NCI-H345 treated with DMSO at 0.1 percent for 48 hours (cell line): Measurements from ENCODE around the gene MACF1.
A peak's percentile ranks its signal among the peaks of the same experiment; 100 is the strongest.

ENCODE experiments used
- DNase-seq: peaks from one replicate; lab custom pipeline; 2025; ENCODE audit not compliant: unreplicated experiment; lab: John Stamatoyannopoulos, UW

Gene MACF1

DNA sequence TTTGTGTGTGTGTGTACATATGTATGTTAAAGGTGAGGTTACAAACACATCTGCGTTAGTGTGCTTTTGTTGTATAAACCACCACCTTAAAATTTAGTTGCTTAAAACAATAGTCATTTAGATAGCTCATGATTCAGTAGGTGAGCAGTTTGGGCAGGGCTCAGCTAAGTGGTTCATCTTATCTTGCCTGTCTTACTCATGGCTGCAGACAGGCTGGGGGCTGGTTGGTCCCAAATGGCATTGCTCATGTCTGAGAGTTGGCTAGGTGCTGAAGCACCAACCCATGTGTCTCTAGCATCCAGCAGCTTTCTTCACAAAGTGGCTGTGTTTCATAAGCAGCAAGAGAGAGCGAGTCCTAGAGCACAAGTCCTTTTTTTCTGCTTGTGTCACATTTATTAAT is 91.4 kb downstream of the MACF1 start:
- DNase-seq: no peak

DNA sequence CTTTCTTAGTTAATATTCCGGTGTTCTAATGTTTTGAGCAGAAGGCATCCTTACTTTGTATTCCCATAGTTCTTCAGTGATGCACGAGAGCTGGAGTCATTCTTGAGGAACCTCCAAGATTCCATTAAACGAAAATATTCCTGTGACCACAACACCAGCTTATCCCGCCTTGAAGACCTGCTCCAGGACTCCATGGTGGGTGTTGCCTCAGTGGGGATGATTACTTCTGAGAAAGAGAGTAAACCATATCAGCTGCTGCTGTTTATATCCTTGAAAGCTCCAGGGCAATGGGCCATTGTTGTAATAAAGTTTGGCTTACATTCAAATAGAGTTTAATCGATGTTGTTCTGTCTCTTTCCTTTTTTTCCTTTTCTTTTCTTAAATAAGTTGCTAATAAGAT is 93.1 kb downstream of the MACF1 start:
- no peak for DNase-seq

DNA sequence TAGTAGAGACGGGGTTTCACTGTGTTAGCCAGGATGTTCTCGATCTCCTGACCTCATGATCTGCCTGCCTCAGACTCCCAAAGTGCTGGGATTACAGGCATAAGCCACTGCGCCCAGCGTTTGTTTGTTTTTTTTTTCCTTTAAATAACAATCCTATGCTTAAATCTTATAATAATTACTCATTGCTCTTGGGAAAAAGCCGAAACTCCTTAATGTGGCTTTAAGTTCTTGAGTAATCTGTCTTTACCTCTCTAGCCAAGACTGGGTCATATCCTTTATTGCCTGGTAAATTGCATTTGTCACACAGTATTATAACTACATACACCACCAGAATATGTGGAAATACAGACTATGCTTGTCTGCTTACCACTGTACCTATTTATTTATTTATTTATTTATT is 97.1 kb downstream of the MACF1 start:
- DNase-seq: no peak

DNA sequence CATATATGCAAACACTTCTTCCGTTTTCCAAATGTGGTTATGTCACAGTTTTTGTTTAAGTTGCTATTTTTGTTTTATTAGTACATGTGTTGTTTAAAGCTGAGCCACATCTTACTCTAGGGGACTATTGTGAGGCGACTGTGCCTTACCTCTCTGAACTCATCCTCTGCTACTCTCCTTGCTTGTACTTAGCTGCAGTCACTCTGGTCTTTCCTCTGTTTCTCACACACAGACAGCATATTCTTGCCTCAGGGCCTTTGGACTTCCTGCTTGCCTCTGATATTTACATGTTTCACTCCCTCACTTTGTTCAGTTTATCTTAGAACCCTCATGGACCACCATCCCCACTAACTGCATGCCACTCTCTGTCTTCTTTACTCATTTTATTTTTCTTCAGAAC is 101.1 kb downstream of the MACF1 start:
- DNase-seq: no peak

DNA sequence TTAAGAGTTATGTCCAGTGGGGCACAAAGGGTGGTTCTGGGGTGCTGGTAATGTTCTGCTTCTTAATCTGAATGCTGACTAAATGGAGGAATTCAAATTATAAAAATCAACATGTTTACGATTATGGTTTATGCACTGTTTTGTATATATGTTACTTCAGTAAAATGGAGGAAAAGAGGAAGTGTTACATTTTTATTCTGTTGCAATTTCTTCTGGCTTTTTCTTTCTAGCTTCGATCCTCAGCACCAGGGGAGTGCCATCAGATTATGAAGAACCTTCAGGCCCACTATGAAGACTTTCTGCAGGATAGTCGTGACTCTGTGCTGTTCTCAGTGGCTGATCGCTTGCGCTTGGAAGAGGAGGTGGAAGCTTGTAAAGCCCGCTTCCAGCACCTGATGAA is 105.5 kb downstream of the MACF1 start:
- DNase-seq: no peak

DNA sequence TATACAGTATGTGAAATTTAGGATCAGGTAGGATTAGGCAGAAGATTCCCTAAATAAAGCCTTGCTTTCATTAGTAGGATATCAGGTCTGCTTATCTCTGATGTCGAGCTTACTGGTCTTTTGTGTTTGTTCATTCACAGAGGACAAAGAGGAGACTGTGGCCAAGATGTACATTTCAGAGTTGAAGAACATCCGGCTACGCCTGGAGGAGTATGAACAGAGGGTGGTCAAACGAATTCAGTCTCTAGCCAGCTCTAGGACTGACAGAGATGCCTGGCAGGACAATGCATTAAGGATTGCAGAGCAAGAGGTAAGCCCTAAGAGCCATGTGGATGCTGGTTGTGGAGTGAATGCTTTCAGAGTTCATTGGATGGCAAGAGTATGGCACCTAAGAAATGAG is 106.2 kb downstream of the MACF1 start:
- DNase-seq: no peak

DNA sequence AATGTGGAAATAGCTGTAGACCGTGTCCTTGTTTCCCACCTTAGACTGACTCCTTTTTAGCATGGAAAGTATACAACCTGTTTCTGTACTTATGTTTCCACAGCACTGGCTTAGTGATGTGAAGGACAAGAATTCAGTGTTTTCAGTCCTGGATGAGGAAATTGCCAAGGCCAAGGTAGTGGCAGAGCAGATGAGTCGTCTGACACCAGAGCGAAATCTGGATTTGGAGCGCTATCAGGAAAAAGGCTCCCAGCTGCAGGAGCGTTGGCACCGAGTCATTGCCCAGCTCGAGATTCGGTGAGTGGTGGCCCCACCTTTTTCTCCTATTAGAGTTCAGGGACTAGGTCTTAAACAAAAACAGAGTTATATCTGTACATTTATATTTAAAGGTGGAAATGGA is 112.6 kb downstream of the MACF1 start:
- no peak for DNase-seq

DNA sequence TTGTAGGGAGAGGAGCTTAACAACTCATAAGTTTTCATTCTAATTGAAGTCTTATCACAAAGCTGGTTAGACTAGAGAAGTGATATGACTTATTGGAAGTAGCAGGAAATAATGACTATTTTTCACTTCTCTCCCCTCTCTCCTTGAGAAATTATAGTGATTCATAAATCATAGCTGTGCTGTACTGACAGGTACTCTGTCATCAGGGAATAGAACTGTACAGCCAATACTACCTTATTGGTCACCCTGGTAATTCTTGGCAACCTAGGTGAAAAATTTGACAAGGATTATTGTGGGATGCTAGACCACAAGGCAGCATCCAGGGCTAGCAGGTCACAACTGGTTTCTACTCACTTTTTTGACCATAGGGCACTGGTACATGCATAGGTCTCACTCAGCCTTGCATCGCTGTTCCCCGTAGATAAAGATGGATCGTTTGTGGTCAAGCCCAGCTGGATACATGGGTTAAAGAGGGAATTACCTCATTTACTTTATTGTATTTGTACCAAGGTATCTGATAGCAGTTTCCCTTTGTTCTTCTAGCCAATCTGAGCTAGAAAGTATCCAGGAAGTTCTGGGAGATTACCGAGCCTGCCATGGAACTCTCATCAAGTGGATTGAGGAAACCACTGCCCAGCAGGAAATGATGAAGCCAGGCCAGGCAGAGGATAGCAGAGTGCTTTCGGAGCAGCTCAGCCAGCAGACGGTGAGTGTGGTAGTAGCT is 113.6 kb downstream of the MACF1 start:
- no peak for DNase-seq

DNA sequence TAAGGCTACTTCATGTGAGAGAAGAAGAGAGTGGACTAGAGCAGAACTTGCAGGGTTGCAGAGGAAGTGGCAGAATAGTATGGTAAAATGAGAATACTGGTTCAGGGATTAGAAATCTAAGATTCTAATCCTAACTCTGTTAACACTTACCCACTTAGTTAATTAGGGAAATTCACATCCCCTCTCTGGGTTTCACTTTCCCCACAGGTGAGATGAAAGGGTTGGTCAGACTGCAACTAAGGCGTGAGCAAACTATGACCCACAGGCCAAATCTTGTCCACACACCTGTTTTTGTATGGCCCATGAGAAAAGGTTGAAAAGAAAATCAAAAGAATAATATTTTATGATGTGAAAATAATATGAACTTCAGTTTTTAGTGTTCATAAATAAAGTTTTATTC is 117.5 kb downstream of the MACF1 start:
- no peak for DNase-seq

DNA sequence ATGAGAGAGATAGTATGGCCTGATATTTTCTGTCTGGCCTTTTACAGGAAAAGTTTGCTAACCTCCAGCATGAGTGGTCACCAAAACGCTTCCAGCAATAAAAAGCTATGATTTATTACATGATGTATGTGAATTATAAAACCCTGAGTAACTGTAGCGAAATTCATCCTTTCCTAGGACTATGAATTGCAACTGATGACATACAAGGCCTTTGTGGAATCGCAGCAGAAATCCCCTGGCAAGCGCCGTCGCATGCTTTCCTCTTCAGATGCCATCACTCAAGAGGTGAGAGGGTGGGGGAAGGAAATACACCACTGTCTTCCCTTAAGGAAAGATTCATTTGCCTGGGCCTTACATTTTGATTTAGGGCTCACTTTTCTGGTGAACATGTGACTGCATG is 117.9 kb downstream of the MACF1 start:
- DNase-seq: no peak

DNA sequence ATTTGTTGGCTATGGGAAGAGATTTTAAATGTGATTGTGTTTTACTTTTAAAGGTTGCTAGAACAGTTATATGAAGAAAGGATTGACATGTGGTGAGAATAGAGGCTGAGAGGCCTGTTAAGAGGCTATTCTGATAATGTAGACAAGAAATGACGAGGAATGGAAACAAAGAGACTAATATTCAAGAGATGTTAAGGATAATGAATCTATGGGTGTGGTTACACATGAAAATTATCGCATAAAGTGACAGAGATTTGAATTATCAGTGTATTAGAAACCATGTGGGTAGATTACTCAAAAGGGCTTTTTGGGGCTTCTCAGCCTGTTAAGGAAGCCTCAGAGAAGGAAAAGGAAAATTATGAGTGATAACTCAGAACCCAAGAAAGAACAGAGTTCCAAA is 120.4 kb downstream of the MACF1 start:
- DNase-seq: no peak

DNA sequence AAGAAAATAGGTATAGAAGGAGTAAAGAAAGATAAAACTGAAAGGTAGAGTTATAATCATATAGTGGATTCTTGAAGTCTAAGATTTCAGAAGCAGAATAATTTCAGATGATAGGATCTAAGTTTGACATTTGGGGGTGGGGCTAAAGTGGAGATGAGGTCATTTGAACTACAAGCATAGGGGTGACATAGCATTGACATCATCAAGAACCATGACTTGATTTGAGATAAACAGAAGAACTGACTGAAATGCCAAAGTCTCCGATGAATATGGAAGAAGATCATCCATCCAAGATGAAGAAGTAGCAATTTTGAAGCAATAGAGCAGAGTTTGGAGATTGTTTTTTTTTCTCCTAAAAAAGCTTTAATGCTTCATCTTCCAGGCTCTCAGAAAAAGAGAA is 122.3 kb downstream of the MACF1 start:
- DNase-seq: no peak

DNA sequence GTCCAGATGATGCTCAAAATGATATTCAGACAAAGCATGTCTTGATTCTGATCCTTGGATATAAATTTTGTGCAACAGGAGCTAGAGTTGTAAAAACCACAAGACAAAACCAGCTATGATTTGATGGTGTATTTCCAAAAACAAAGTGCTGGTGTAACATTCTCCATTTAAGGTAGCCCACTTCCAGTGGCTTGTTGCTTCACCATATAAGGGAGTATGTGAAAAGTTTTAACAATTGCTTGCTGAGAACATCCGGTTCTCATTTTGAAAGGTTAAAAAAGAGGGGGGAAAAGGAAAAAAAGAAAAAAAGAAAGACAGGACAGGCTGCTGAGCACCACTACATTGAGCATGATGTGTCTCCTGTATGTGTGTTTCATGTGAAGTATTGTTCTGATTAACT is 123.6 kb downstream of the MACF1 start:
- DNase-seq: no peak

DNA sequence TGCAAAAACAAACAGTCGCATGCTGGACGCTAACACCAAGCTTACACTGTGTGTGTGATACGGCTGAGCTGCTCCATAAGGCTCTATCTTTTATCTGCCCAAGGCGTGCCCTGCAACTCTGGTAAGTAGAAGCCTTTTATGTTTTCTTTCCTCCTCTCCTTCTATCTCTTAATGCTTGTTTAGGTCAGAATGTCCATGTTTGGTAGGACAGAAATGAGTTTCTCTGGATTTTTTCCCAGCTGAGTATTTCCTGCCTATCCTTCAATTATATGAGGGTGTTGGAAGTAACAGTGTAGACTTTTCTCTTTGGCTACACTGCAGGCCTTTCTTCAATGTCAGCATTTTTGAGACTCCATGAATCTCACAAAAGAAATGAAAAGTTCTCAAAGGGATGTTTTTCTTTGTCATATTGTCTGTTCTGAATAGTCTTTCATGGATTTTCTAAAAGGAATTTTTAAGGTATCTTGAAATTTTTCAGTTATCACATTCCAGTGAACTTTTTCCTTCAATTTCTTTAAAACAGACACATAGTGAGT is 124.2 kb downstream of the MACF1 start:
- DNase-seq: no peak

DNA sequence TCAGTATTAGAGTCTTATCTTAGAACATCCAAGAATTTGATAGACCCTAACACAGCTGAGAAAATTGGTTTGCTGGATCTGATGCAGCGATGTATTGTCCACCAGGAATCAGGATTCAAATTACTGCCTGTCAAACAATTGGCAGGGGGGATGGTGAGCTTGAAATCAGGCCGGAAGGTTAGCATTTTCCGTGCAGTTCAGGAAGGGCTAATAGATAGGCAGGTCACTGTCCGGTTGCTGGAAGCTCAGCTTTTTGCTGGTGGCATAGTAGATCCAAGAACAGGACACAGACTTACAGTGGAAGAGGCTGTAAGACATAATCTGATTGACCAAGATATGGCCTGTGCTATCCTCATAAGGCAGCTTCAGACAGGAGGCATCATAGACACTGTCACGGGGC is 127.2 kb downstream of the MACF1 start:
- DNase-seq: no peak

DNA sequence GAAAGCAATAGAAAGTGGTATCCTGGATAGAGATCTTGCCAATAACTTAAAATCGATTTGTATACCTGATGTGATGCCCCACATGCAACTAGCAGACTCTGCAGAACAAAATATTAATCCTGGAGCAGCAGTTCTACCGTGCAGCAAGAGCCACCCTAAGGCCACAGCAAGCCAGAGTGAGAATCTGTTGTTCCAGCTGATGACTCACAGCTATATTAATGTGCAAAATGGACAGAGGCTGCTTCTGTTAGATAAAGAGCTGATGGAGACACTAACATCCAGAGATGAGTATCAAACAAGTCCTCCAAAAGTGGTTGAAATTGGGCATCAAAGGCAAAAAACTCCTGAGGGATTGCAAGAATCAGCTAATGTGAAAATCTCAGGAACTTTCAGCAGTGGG is 127.8 kb downstream of the MACF1 start:
- no peak for DNase-seq

DNA sequence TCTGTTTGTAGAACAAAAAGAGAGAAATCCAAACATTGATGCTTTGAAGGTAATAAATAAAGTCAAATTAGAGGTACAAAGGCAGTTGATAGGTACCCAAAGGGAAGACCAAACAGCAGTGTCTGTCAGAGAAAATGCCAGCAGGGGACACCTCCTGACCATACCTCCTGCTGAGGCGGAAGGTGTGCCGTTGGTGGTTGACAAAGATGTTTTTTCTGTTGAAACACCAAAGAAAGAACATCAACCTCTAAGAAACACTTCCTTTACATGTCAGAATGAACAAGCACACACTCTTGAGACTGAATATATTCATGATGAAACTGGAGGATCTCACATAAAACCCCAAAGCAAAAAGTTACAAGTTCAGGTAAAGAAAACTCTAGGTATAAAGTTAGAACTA is 128.3 kb downstream of the MACF1 start:
- no peak for DNase-seq

DNA sequence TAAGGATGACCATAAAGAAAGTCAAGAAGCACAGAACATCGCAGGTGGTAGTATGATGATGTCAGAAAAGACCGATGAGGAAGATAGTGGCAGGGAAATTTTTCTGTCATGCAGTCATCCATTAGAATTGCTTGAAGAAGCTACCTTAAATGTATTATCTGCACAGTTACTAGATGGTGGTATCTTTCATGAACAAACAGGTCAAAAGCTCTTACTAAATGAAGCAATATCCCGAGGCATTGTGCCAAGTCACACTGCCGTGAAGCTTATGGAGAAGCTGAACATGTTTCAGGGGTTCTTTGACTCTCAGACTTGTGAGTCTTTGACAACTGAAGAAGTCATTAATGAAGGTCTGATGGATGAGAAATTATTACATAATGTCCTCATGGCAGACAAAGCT is 128.8 kb downstream of the MACF1 start:
- no peak for DNase-seq

DNA sequence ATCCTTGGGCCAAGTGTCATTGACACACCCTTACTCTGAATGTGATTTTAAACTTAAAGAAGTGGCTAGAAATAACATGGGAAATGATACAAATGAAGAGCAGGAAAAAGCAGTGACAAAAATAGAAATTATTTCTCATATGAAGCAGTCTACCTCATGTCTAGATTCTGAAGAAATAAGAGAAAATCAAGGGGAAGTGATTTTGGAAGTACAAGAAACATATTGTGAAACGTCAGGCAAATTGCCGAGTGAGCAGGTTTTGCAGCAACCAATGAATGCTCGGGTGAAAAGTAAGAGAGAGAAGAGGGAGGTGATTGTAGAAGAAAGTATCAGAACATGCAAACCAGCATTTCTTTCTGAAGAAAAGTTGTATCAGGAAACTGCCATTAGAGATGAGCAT is 130.7 kb downstream of the MACF1 start:
- DNase-seq: no peak

DNA sequence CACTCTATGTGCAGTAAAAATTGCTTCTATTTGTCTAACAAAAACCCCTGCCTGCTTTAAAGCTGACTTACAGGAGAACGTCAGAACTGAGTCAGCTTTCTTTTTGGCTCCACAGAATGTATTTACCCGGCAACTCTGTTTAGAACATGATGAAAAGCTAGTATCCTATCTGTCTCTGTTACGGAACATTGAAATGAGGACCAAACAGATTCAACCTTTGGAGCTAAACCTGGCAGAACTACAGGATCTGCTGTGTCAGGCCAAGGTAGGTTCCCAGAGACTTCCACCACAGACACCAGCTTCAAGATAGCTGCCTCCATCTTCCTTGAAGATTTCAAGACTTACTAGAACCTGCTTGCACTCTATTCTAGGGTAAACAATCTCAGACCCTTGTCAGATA is 132.6 kb downstream of the MACF1 start:
- no peak for DNase-seq

DNA sequence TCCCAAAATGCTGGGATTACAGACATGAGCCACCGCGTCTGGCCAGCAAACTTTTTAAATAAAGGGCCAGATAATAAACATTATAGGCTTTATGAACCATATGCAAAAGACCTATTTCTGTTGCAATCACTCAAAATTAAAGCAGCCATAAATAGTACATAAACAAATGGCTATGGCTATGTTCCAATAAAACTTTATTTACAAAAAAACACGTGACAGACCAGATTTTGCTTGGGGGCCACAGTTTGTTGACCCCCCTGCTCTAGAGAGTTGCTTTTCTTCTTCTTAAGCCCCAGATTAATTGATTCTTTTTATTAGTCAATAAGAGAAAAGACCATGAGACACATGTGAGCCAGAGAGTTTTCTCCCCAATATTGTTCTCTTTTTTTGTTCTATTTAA is 138.3 kb downstream of the MACF1 start:
- DNase-seq: no peak

DNA sequence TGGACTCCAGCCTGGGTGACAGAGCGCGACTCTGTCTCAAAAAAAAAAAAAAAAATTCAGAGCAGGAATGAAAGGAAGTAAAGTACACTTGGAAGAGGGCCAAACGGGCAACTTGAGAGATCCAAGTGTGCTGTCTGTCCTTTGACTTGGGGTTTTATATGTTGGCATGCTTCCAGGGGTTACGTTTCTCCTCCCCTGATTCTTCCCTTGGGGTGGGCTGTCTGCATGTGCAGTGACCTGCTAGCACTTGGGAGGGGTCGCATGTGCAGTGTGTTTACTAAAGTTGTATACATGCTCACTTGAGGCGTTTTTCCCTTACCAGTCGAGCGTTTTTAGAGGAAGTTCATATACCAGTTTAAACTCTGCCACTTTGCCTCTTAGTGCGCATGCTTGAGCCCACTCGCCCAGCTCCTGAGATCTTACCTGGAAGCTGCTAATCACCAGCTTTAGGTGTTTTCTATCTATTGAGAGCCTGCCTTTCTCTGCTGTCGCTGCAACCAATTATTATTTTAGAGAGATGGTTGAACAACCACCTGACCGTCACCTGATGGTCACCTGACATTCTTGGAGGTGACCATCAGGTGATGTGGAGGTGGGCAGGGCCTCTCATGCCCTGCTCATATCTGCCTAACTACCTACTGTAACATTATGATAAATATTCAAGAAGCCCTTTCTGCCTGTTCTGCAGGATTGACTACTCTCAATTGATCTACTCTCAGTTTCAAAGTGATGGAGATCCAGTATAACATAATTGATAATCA is 140.1 kb downstream of the MACF1 start:
- DNase-seq: peak; percentile 13

DNA sequence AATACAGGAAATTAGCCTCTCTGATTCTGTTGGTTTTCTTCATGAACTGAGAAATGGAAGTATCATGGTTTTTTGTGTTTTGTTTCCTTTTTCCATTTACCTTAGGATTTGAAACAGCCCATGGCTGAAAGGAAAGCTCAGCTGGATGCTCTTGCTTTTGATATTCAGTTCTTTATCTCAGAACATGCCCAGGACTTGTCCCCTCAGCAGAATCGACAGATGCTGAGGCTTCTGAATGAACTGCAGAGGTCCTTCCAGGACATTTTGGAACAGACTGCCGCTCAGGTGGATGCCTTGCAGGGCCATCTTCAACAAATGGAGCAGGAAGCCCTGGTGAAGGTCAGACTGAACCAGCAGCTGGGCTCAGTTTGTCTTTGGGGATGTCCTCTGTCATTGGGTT is 142.4 kb downstream of the MACF1 start:
- DNase-seq: no peak
